Measurements from ENCODE around the gene SRPK1. TPM values are rescaled to one million over a fixed set of nuclear protein-coding genes. Genes with fewer than 3 reads are reported as not detected.
"Not testable (repeated sequence)": the region's sequence is repeated elsewhere in the genome, so short reads cannot be mapped to it uniquely, and the experiment has no call there.

The SRPK1 gene
- total RNA-seq, 1 donor from 2014 or later: 31.2 TPM

- Mint-ChIP-seq H3K36me3 (ENCODE audit: low read depth) (no peaks in the 10 kb centered on the region), H3K27ac (ENCODE audit: unreplicated experiment) (peak overlapping the region; percentile 97), H3K4me1 (ENCODE audit: low read depth) (peaks cover 36% of the 10 kb centered on the region), H3K9me3 (ENCODE audit: low read depth) (no peaks in the 10 kb centered on the region), H3K4me3 (ENCODE audit: unreplicated experiment) (peak overlapping the region; percentile 93), H3K27me3 (ENCODE audit: low read depth) (no peaks in the 10 kb centered on the region)
- no peak for TF ChIP-seq CTCF (IDR thresholded peaks at IDR 0.05)
- DNase-seq (ENCODE audit: low spot score): no peak
Observed at GRCh38 chr6:35919085-35919826, 1.6 kb downstream of the SRPK1 start.

GRCh38 chr6:35916893-35917292 lies 4.0 kb downstream of the SRPK1 start:
- H3K27ac Mint-ChIP-seq (ENCODE audit: unreplicated experiment); H3K36me3 Mint-ChIP-seq (ENCODE audit: low read depth); DNase-seq (ENCODE audit: low spot score); H3K27me3 Mint-ChIP-seq (ENCODE audit: low read depth); H3K4me3 Mint-ChIP-seq (ENCODE audit: unreplicated experiment); H3K9me3 Mint-ChIP-seq (ENCODE audit: low read depth): not testable (repeated sequence)
- peaks cover 49% of the 10 kb centered on the region for H3K4me1 Mint-ChIP-seq (ENCODE audit: low read depth)

GRCh38 chr6:35916056-35916455 lies 4.8 kb downstream of the SRPK1 start:
- no peak for DNase-seq (ENCODE audit: low spot score)
- Mint-ChIP-seq H3K27me3 (ENCODE audit: low read depth) (no peaks in the 10 kb centered on the region), H3K36me3 (ENCODE audit: low read depth) (peaks cover 7% of the 10 kb centered on the region), H3K27ac (ENCODE audit: unreplicated experiment) (no peak overlapping the region), H3K4me3 (ENCODE audit: unreplicated experiment) (no peak overlapping the region), H3K4me1 (ENCODE audit: low read depth) (peaks cover 47% of the 10 kb centered on the region), H3K9me3 (ENCODE audit: low read depth) (peaks cover 1% of the 10 kb centered on the region)
- TF ChIP-seq CTCF (IDR thresholded peaks at IDR 0.05): no peak

- Mint-ChIP-seq H3K36me3 (ENCODE audit: low read depth) (peaks cover 13% of the 10 kb centered on the region), H3K27me3 (ENCODE audit: low read depth) (no peaks in the 10 kb centered on the region), H3K4me1 (ENCODE audit: low read depth) (peaks cover 40% of the 10 kb centered on the region), H3K4me3 (ENCODE audit: unreplicated experiment) (no peak overlapping the region), H3K9me3 (ENCODE audit: low read depth) (peaks cover 6% of the 10 kb centered on the region), H3K27ac (ENCODE audit: unreplicated experiment) (no peak overlapping the region)
- no peak for TF ChIP-seq CTCF (IDR thresholded peaks at IDR 0.05)
- DNase-seq (ENCODE audit: low spot score): no peak
Observed at GRCh38 chr6:35914536-35914935, 6.4 kb downstream of the SRPK1 start.

- Mint-ChIP-seq H3K27ac (ENCODE audit: unreplicated experiment) (peak overlapping the region; percentile 85), H3K36me3 (ENCODE audit: low read depth) (peaks cover 18% of the 10 kb centered on the region), H3K9me3 (ENCODE audit: low read depth) (peaks cover 12% of the 10 kb centered on the region), H3K4me3 (ENCODE audit: unreplicated experiment) (no peak overlapping the region), H3K4me1 (ENCODE audit: low read depth) (peaks cover 17% of the 10 kb centered on the region), H3K27me3 (ENCODE audit: low read depth) (no peaks in the 10 kb centered on the region)
- DNase-seq (ENCODE audit: low spot score): no peak
- no peak for TF ChIP-seq CTCF (IDR thresholded peaks at IDR 0.05)
Observed at GRCh38 chr6:35911871-35912653, 8.8 kb downstream of the SRPK1 start.

- not testable (repeated sequence) for H3K27me3 Mint-ChIP-seq (ENCODE audit: low read depth); H3K27ac Mint-ChIP-seq (ENCODE audit: unreplicated experiment); DNase-seq (ENCODE audit: low spot score); H3K4me3 Mint-ChIP-seq (ENCODE audit: unreplicated experiment)
- H3K36me3 Mint-ChIP-seq (ENCODE audit: low read depth): peaks cover 18% of the 10 kb centered on the region
- peaks cover 12% of the 10 kb centered on the region for H3K9me3 Mint-ChIP-seq (ENCODE audit: low read depth)
- H3K4me1 Mint-ChIP-seq (ENCODE audit: low read depth): peaks cover 35% of the 10 kb centered on the region
Observed at GRCh38 chr6:35909571-35909970, 11.3 kb downstream of the SRPK1 start.

- H3K27me3 Mint-ChIP-seq (ENCODE audit: low read depth); H3K27ac Mint-ChIP-seq (ENCODE audit: unreplicated experiment); DNase-seq (ENCODE audit: low spot score); H3K4me3 Mint-ChIP-seq (ENCODE audit: unreplicated experiment): not testable (repeated sequence)
- peaks cover 20% of the 10 kb centered on the region for H3K36me3 Mint-ChIP-seq (ENCODE audit: low read depth)
- peaks cover 12% of the 10 kb centered on the region for H3K9me3 Mint-ChIP-seq (ENCODE audit: low read depth)
- H3K4me1 Mint-ChIP-seq (ENCODE audit: low read depth): peaks cover 32% of the 10 kb centered on the region
Observed at GRCh38 chr6:35908753-35909401, 12.0 kb downstream of the SRPK1 start.
